ENCODE measurements around the gene APBB2.

DNA sequence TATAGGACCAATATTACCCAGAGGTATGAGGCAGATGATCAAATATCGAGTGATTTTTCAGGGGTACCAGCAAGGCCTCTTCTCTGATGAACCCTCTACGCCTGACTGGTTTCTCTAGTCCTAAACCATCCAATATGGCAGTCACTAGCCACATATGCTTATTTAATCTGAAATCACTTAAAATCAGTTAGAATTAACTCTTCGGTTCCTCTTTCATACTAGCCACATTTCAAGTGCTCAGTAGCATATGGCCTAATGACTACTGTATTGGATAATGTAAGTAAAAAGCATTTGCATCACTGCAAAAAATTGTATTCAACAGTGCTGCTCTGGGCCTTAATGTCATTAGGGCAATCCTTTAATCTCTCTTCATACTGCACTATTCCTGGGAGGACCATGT is 4.4 kb upstream of the APBB2 start:
- TF ChIP-seq, protein P1, sequence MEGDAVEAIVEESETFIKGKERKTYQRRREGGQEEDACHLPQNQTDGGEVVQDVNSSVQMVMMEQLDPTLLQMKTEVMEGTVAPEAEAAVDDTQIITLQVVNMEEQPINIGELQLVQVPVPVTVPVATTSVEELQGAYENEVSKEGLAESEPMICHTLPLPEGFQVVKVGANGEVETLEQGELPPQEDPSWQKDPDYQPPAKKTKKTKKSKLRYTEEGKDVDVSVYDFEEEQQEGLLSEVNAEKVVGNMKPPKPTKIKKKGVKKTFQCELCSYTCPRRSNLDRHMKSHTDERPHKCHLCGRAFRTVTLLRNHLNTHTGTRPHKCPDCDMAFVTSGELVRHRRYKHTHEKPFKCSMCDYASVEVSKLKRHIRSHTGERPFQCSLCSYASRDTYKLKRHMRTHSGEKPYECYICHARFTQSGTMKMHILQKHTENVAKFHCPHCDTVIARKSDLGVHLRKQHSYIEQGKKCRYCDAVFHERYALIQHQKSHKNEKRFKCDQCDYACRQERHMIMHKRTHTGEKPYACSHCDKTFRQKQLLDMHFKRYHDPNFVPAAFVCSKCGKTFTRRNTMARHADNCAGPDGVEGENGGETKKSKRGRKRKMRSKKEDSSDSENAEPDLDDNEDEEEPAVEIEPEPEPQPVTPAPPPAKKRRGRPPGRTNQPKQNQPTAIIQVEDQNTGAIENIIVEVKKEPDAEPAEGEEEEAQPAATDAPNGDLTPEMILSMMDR (conservative IDR thresholded peaks at IDR 0.05; ENCODE audit: low read depth in 2 of 2) = no peak
- no peak for TF ChIP-seq POLR2AphosphoS5 (IDR thresholded peaks at IDR 0.05; ENCODE audit: low read depth)
- TF ChIP-seq CREB1 (CRISPR knock-in tag; IDR thresholded peaks at IDR 0.05; ENCODE audit: low read depth) = no peak
